HepG2 (cell line): ENCODE measurements around the gene EGLN2. TPM values are rescaled to one million over a fixed set of nuclear protein-coding genes. Genes with fewer than 3 reads are reported as not detected.

Experiments used
- AKAP8 ChIP-seq: sonication (generic); formaldehyde crosslinking; IDR thresholded peaks from 2 replicates; pipeline ENCODE4 v1.5.1; 2020; ENCODE audit warnings: mild to moderate bottlenecking, missing genetic modification reagents
- ATAD3A ChIP-seq: sonication (generic); formaldehyde crosslinking; IDR thresholded peaks from 2 replicates; pipeline ENCODE4 v1.4.0; 2020; ENCODE audit warnings: missing genetic modification reagents
- DR1 ChIP-seq: sonication (generic); formaldehyde crosslinking; IDR thresholded peaks from 2 replicates; pipeline ENCODE4 v1.8.0; 2021; ENCODE audit warnings: mild to moderate bottlenecking, missing genetic modification reagents, inconsistent platforms
- ETV5 ChIP-seq: IDR thresholded peaks from 2 replicates; pipeline ENCODE4 v1.6.1; 2018; ENCODE audit warnings: missing biosample characterization, missing genetic modification reagents, inconsistent platforms, borderline replicate concordance
- JARID2 ChIP-seq: sonication (generic); formaldehyde crosslinking; IDR thresholded peaks from 2 replicates; pipeline ENCODE4 v1.8.1; 2023; ENCODE audit warnings: missing genetic modification reagents, inconsistent platforms; ENCODE audit not compliant: insufficient replicate concordance
- MAFG ChIP-seq: sonication (generic); formaldehyde crosslinking; IDR thresholded peaks from 2 replicates; pipeline ENCODE4 v1.5.1; 2020; ENCODE audit warnings: mild to moderate bottlenecking, missing genetic modification reagents
- MIER3 ChIP-seq: IDR thresholded peaks from 2 replicates; pipeline ENCODE4 v1.6.1; 2016; ENCODE audit warnings: missing compliant biosample characterization, borderline replicate concordance
- MYNN ChIP-seq: sonication (generic); formaldehyde crosslinking; IDR thresholded peaks from 2 replicates; pipeline ENCODE4 v1.4.0; 2020; ENCODE audit warnings: mild to moderate bottlenecking, low read depth, missing genetic modification reagents
- TFE3 ChIP-seq: IDR thresholded peaks from 2 replicates; pipeline ENCODE4 v1.6.1; 2016
- TRIM24 ChIP-seq: sonication (generic); formaldehyde crosslinking; IDR thresholded peaks from 2 replicates; pipeline ENCODE4 v1.8.0; 2022; ENCODE audit warnings: mild to moderate bottlenecking, missing genetic modification reagents
- ZBTB21 ChIP-seq: sonication (generic); formaldehyde crosslinking; IDR thresholded peaks from 2 replicates; pipeline ENCODE4 v1.4.0; 2020; ENCODE audit warnings: missing genetic modification reagents
- ZBTB33 ChIP-seq: sonication (generic); formaldehyde crosslinking; IDR thresholded peaks from 2 replicates; pipeline ENCODE4 v1.4.0; 2020; ENCODE audit warnings: missing genetic modification reagents
- ZFY ChIP-seq: sonication (generic); formaldehyde crosslinking; IDR thresholded peaks from 2 replicates; pipeline ENCODE4 v1.4.0; 2020; ENCODE audit warnings: missing genetic modification reagents
- ZKSCAN8 ChIP-seq: IDR thresholded peaks from 2 replicates; pipeline ENCODE4 v1.6.1; 2016; ENCODE audit warnings: borderline replicate concordance, missing genetic modification reagents, missing compliant biosample characterization
- ZNF552 ChIP-seq: sonication (generic); formaldehyde crosslinking; IDR thresholded peaks from 2 replicates; pipeline ENCODE4 v1.9.0; 2022; ENCODE audit warnings: missing genetic modification reagents, mild to moderate bottlenecking, borderline replicate concordance
- ZNF576 ChIP-seq: sonication (generic); formaldehyde crosslinking; IDR thresholded peaks from 2 replicates; pipeline ENCODE4 v1.4.0; 2020; ENCODE audit warnings: mild to moderate bottlenecking, missing genetic modification reagents
- ZNF589 ChIP-seq: sonication (generic); formaldehyde crosslinking; conservative IDR thresholded peaks from 2 replicates; pipeline ENCODE4 v1.8.0; 2022; ENCODE audit warnings: mild to moderate bottlenecking, moderate library complexity, missing genetic modification reagents
- ZNF607 ChIP-seq: sonication (generic); formaldehyde crosslinking; IDR thresholded peaks from 2 replicates; pipeline ENCODE4 v1.5.1; 2020; ENCODE audit warnings: missing genetic modification reagents, mild to moderate bottlenecking, borderline replicate concordance
- ZNF691 ChIP-seq: sonication (generic); formaldehyde crosslinking; IDR thresholded peaks from 2 replicates; pipeline ENCODE4 v1.4.0; 2020; ENCODE audit warnings: missing genetic modification reagents, low read depth, mild to moderate bottlenecking, borderline replicate concordance
- ZNF777 ChIP-seq: sonication (generic); formaldehyde crosslinking; IDR thresholded peaks from 2 replicates; pipeline ENCODE4 v1.4.0; 2020; ENCODE audit warnings: missing genetic modification reagents
- ZNF790 ChIP-seq: sonication (generic); formaldehyde crosslinking; IDR thresholded peaks from 2 replicates; pipeline ENCODE4 v1.8.0; 2022; ENCODE audit warnings: missing genetic modification reagents, mild to moderate bottlenecking, borderline replicate concordance
- polyA plus RNA-seq, 8 experiments: library from polyadenylated mRNA; depleted of rRNA in 3 of 8; stranded (reverse) in 7 of 8; unstranded in 1 of 8; fragments of >200 nt; fragmentation: Illumina TruSeq in 4 of 8; extraction: Trizol in 4 of 8; gene quantifications; 2 replicates each; pipeline versions ENCODE4 v1.2.1 to v1.2.3, GENCODE V29; 2011 to 2016; ENCODE audit warnings: low read depth in 4 of 8, missing spikeins in 1 of 8, mixed read lengths in 1 of 8; ENCODE audit not compliant: insufficient read depth in 1 of 8
- total RNA-seq, 5 experiments: library from RNA; depleted of rRNA; stranded (reverse); fragments of >200 nt; fragmentation: Illumina TruSeq; extraction: Trizol; gene quantifications; 2 replicates each; pipeline ENCODE4 v1.2.3, GENCODE V29; 2016; ENCODE audit warnings: low read depth in 1 of 5
- TF ChIP-seq, protein P1 (sequence below): sonication (generic); formaldehyde crosslinking; conservative IDR thresholded peaks from 2 replicates; pipeline ENCODE4 v1.8.0; 2022; ENCODE audit warnings: low read depth, missing genetic modification reagents
- TF ChIP-seq, protein P2 (sequence below): sonication (generic); formaldehyde crosslinking; IDR thresholded peaks from 2 replicates; pipeline ENCODE4 v1.8.1; 2023; ENCODE audit warnings: missing genetic modification reagents, mild to moderate bottlenecking, borderline replicate concordance

The EGLN2 gene
- total and polyA plus RNA-seq, 2 of the 13 experiments (the other 11 are each of a cell fraction or from before 2014, with no cell fraction given) = 16.5 to 40.8 TPM

- TF ChIP-seq, protein P1, sequence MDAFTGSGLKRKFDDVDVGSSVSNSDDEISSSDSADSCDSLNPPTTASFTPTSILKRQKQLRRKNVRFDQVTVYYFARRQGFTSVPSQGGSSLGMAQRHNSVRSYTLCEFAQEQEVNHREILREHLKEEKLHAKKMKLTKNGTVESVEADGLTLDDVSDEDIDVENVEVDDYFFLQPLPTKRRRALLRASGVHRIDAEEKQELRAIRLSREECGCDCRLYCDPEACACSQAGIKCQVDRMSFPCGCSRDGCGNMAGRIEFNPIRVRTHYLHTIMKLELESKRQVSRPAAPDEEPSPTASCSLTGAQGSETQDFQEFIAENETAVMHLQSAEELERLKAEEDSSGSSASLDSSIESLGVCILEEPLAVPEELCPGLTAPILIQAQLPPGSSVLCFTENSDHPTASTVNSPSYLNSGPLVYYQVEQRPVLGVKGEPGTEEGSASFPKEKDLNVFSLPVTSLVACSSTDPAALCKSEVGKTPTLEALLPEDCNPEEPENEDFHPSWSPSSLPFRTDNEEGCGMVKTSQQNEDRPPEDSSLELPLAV (CRISPR knock-in tag) = no peak
- TF ChIP-seq ETV5 (CRISPR knock-in tag) = peak; percentile 9; the same call in 1 of the 2 replicates
- TF ChIP-seq ZBTB33 = 0 out of 2 replicates have a peak, but pooled peaks have one; percentile 38
- no peak; the same call in 1 of the 2 replicates for TF ChIP-seq DR1 (CRISPR knock-in tag)
- 0 out of 2 replicates have a peak, but pooled peaks have one; percentile 13 for TF ChIP-seq ZNF691 (CRISPR knock-in tag)
- no peak for TF ChIP-seq ZNF790 (CRISPR knock-in tag)
- TF ChIP-seq MYNN (CRISPR knock-in tag) = no peak
- TF ChIP-seq ZNF576 = 0 out of 2 replicates have a peak, but pooled peaks have one; percentile 13
- TF ChIP-seq, protein P2, sequence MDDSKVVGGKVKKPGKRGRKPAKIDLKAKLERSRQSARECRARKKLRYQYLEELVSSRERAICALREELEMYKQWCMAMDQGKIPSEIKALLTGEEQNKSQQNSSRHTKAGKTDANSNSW = no peak
- peak; percentile 76 for TF ChIP-seq ZFY (CRISPR knock-in tag)
- TF ChIP-seq ZBTB21 = 0 out of 2 replicates have a peak, but pooled peaks have one; percentile 3
- TF ChIP-seq MIER3 (CRISPR knock-in tag) = peak; percentile 63; the same call in 1 of the 2 replicates
- TF ChIP-seq JARID2 = no peak
- no peak for TF ChIP-seq ZNF589 (CRISPR knock-in tag)
- peak; percentile 88 for TF ChIP-seq ZNF607 (CRISPR knock-in tag)
- peak; percentile 92 for TF ChIP-seq ZNF777
- TF ChIP-seq ATAD3A (CRISPR knock-in tag) = 0 out of 2 replicates have a peak, but pooled peaks have one; percentile 51
- no peak for TF ChIP-seq MAFG (CRISPR knock-in tag)
- peak; percentile 60 for TF ChIP-seq TFE3 (CRISPR knock-in tag)
- TF ChIP-seq ZNF552 (CRISPR knock-in tag) = no peak; the same call in 1 of the 2 replicates
- TF ChIP-seq AKAP8 (CRISPR knock-in tag) = no peak; the same call in 1 of the 2 replicates
- TF ChIP-seq ZKSCAN8 = peak; percentile 74; the same call in 1 of the 2 replicates
- no peak for TF ChIP-seq TRIM24 (CRISPR knock-in tag)
Measured at GRCh38 chr19:40797963-40798682, 868 bp upstream of the EGLN2 start (continued).
